A549 (cell line): ENCODE data around the gene RIMS4. TPM values are rescaled to one million over a fixed set of nuclear protein-coding genes. Genes with fewer than 3 reads are reported as not detected.

Source experiments
- ATAC-seq, 2 experiments: fragments of 200-7000 bp in 1 of 2; fragments of >200 bp in 1 of 2; cut with Nextera tagmentation in 1 of 2; cut with Tn5 transposase in 1 of 2; 3 replicates each; pipeline versions ENCODE4 v1.8.0 to v1.9.1; 2018 to 2020; ENCODE audit warnings: mild to moderate bottlenecking in 1 of 2, moderate library complexity in 1 of 2
- CTCF ChIA-PET: fragments of 300-600 bp; sonication (Branson Sonifier 250); formaldehyde crosslinking; extraction: SDS; loops from one replicate; lab custom pipeline; 2021; ENCODE audit warnings: antibody characterized with exemption, inconsistent platforms; lab: Yijun Ruan, JAX
- POLR2A ChIA-PET: fragments of 350-600 bp; formaldehyde crosslinking; extraction: SDS; loops from one replicate; lab custom pipeline; 2021; ENCODE audit warnings: antibody characterized with exemption, inconsistent platforms; lab: Yijun Ruan, JAX
- DNase-seq, 2 experiments: peaks; one replicate each; pipeline versions ENCODE4 v3.0.0 to v3.0.0-alpha.2; 2011 to 2016; ENCODE audit warnings: low read depth in 1 of 2, low spot score in 1 of 2
- FAIRE-seq: peaks from 2 replicates; lab custom pipeline; 2011; peaks lifted over from hg19 to GRCh38; lab: Jason Lieb, UNC
- H3K27ac ChIP-seq, 2 experiments: fragments of >200 bp; sonication (Bioruptor Twin); formaldehyde crosslinking; 3 replicates each; pipeline ENCODE4 v1.5.1; 2016 to 2017
- H3K4me1 ChIP-seq: fragments of >200 bp; sonication (Bioruptor Twin); formaldehyde crosslinking; 3 replicates; pipeline ENCODE4 v1.6.1; 2016
- H3K4me2 ChIP-seq: fragments of >200 bp; sonication (Bioruptor Twin); formaldehyde crosslinking; 3 replicates; pipeline ENCODE4 v1.6.1; 2016
- H3K4me3 ChIP-seq: fragments of >200 bp; sonication (Bioruptor Twin); formaldehyde crosslinking; 3 replicates; pipeline ENCODE4 v1.5.1; 2016
- H3K9me3 ChIP-seq: fragments of >200 bp; sonication (Bioruptor Twin); formaldehyde crosslinking; 3 replicates; pipeline ENCODE4 v1.6.1; 2016
- CHD2 ChIP-seq: fragments of 150-350 bp; IDR thresholded peaks from 2 replicates; pipeline ENCODE4 v1.6.1; 2014; ENCODE audit warnings: low read length; ENCODE audit not compliant: partially characterized antibody
- EHF ChIP-seq: fragments of 250-450 bp; sonication (Bioruptor Pico); IDR thresholded peaks from 2 replicates; pipeline ENCODE4 v1.5.0; 2020; ENCODE audit warnings: mild to moderate bottlenecking
- HDAC2 ChIP-seq: fragments of 200-600 bp; sonication (generic); IDR thresholded peaks from 2 replicates; pipeline ENCODE4 v1.6.1; 2016
- MAFK ChIP-seq: fragments of 450-650 bp; IDR thresholded peaks from 2 replicates; pipeline ENCODE4 v1.6.1; 2014; ENCODE audit not compliant: partially characterized antibody
- MAZ ChIP-seq: fragments of 150-350 bp; IDR thresholded peaks from 2 replicates; pipeline ENCODE4 v1.6.1; 2014; ENCODE audit warnings: antibody characterized with exemption, low read depth, low read length, borderline replicate concordance
- NFE2L2 ChIP-seq: fragments of 150-350 bp; conservative IDR thresholded peaks from 2 replicates; pipeline ENCODE4 v1.6.1; 2014; ENCODE audit warnings: low read length
- POLR2A ChIP-seq: IDR thresholded peaks from 2 replicates; pipeline ENCODE4 v1.6.1; 2012; ENCODE audit warnings: mild to moderate bottlenecking, low read length
- RAD21 ChIP-seq, 2 experiments: fragments of >200 bp in 1 of 2; sonication (Bioruptor Twin) in 1 of 2; formaldehyde crosslinking in 1 of 2; IDR thresholded peaks in 1 of 2; conservative IDR thresholded peaks in 1 of 2; 2 replicates in 1 of 2; 3 replicates in 1 of 2; pipeline ENCODE4 v1.6.1; 2012 to 2018; ENCODE audit warnings: inconsistent platforms in 1 of 2
- RNF2 ChIP-seq: fragments of 200-600 bp; sonication (generic); IDR thresholded peaks from 2 replicates; pipeline ENCODE4 v1.6.1; 2016; ENCODE audit warnings: low read depth, mild to moderate bottlenecking, antibody characterized with exemption, moderate library complexity, borderline replicate concordance
- SMC3 ChIP-seq: fragments of >200 bp; sonication (Bioruptor Twin); formaldehyde crosslinking; IDR thresholded peaks from 3 replicates; pipeline ENCODE4 v1.6.1; 2018; ENCODE audit warnings: inconsistent platforms
- TFCP2L1 ChIP-seq: fragments of 250-450 bp; sonication (Bioruptor Pico); IDR thresholded peaks from 2 replicates; pipeline ENCODE4 v1.5.0; 2021; ENCODE audit warnings: mild to moderate bottlenecking
- TP53 ChIP-seq: fragments of 250-450 bp; sonication (Bioruptor Pico); IDR thresholded peaks from 2 replicates; pipeline ENCODE4 v1.5.0; 2021; ENCODE audit warnings: mild to moderate bottlenecking, moderate library complexity
- ZNF302 ChIP-seq: fragments of 250-450 bp; sonication (Bioruptor Pico); IDR thresholded peaks from 2 replicates; pipeline ENCODE4 v1.9.0; 2021; ENCODE audit warnings: inconsistent platforms, mild to moderate bottlenecking, moderate library complexity
- WGBS: methylation state at CpG from one replicate; pipeline ENCODE4 v1.1.6; 2017; ENCODE audit errors: missing lambda C conversion rate; 5-methylcytosine and 5-hydroxymethylcytosine counted together
- polyA plus RNA-seq, 4 experiments: library from polyadenylated mRNA; depleted of rRNA in 3 of 4; stranded (reverse); fragments of >200 nt; fragmentation: RNase III in 1 of 4; extraction: RNeasy Plus Mini Kit Qiagen cat#74134 plus additional on column Dnase treatment in 1 of 4; gene quantifications; 2 replicates in 3 of 4; 3 replicates in 1 of 4; pipeline ENCODE4 v1.2.3, GENCODE V29; 2011 to 2017
- TF ChIP-seq, protein P1 (sequence below): fragments of 200-600 bp; sonication (generic); IDR thresholded peaks from 2 replicates; pipeline ENCODE4 v1.6.1; 2016; ENCODE audit warnings: antibody characterized with exemption, mild to moderate bottlenecking, moderate library complexity
- TF ChIP-seq, protein P2 (sequence below): fragments of 150-350 bp; IDR thresholded peaks from 2 replicates; pipeline ENCODE4 v1.6.1; 2014; ENCODE audit warnings: low read depth, mild to moderate bottlenecking, low read length
- TF ChIP-seq, protein P3 (sequence below): fragments of >200 bp; sonication (Bioruptor Twin); formaldehyde crosslinking; IDR thresholded peaks from 3 replicates; pipeline ENCODE4 v1.6.1; 2016
- TF ChIP-seq, protein P4 (sequence below): fragments of 250-450 bp; sonication (Bioruptor Pico); IDR thresholded peaks from 2 replicates; pipeline ENCODE4 v1.5.0; 2021; ENCODE audit warnings: mild to moderate bottlenecking, moderate library complexity, borderline replicate concordance
- TF ChIP-seq, protein P5 (sequence below): fragments of >200 bp; sonication (Bioruptor Twin); formaldehyde crosslinking; IDR thresholded peaks from 2 replicates; pipeline ENCODE4 v1.6.1; 2016

The RIMS4 gene
- polyA plus RNA-seq, 2 of the 4 experiments (the other 2 are of a cell fraction): 0.39 to 1.3 TPM

DNA sequence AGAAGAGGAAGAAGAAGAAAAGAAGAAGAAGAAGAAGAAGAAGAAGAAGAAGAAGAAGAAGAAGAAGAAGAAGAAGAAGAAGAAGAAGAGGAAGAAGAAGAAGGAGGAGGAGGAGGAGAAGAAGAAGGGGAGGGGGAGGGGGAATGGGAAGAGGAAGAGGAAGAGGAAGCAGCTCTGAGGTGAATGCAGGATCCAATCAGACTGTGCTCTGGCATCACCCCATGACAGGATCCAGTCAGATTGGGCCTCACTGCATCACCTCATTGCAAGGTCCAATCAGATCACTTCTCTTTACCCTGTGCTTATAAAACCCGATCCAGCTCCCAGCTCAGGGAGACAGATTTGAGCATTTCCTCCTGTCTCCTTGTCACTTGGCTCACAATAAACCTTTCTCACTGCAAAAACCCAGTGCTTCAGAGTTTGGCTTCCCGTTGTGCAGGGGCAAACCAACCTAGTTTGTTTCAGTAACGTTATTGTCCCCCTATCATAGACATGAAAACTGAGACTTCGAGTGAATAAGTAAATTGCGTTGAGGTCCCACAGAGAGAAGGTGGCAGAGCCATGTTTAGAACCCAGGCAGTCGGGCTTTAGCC lies 46.6 kb upstream of the RIMS4 start (continued):
- TF ChIP-seq, protein P1, sequence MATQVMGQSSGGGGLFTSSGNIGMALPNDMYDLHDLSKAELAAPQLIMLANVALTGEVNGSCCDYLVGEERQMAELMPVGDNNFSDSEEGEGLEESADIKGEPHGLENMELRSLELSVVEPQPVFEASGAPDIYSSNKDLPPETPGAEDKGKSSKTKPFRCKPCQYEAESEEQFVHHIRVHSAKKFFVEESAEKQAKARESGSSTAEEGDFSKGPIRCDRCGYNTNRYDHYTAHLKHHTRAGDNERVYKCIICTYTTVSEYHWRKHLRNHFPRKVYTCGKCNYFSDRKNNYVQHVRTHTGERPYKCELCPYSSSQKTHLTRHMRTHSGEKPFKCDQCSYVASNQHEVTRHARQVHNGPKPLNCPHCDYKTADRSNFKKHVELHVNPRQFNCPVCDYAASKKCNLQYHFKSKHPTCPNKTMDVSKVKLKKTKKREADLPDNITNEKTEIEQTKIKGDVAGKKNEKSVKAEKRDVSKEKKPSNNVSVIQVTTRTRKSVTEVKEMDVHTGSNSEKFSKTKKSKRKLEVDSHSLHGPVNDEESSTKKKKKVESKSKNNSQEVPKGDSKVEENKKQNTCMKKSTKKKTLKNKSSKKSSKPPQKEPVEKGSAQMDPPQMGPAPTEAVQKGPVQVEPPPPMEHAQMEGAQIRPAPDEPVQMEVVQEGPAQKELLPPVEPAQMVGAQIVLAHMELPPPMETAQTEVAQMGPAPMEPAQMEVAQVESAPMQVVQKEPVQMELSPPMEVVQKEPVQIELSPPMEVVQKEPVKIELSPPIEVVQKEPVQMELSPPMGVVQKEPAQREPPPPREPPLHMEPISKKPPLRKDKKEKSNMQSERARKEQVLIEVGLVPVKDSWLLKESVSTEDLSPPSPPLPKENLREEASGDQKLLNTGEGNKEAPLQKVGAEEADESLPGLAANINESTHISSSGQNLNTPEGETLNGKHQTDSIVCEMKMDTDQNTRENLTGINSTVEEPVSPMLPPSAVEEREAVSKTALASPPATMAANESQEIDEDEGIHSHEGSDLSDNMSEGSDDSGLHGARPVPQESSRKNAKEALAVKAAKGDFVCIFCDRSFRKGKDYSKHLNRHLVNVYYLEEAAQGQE: no peak
- TF ChIP-seq, protein P2, sequence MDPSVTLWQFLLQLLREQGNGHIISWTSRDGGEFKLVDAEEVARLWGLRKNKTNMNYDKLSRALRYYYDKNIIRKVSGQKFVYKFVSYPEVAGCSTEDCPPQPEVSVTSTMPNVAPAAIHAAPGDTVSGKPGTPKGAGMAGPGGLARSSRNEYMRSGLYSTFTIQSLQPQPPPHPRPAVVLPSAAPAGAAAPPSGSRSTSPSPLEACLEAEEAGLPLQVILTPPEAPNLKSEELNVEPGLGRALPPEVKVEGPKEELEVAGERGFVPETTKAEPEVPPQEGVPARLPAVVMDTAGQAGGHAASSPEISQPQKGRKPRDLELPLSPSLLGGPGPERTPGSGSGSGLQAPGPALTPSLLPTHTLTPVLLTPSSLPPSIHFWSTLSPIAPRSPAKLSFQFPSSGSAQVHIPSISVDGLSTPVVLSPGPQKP: no peak
- TF ChIP-seq POLR2A (no peak), HDAC2 (no peak), ZNF302 (CRISPR knock-in tag) (no peak), MAZ (no peak), SMC3 (no peak)
- TF ChIP-seq, protein P3, sequence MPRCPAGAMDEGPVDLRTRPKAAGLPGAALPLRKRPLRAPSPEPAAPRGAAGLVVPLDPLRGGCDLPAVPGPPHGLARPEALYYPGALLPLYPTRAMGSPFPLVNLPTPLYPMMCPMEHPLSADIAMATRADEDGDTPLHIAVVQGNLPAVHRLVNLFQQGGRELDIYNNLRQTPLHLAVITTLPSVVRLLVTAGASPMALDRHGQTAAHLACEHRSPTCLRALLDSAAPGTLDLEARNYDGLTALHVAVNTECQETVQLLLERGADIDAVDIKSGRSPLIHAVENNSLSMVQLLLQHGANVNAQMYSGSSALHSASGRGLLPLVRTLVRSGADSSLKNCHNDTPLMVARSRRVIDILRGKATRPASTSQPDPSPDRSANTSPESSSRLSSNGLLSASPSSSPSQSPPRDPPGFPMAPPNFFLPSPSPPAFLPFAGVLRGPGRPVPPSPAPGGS: no peak
- TF ChIP-seq, all 56 proteins: peak for 0

DNA sequence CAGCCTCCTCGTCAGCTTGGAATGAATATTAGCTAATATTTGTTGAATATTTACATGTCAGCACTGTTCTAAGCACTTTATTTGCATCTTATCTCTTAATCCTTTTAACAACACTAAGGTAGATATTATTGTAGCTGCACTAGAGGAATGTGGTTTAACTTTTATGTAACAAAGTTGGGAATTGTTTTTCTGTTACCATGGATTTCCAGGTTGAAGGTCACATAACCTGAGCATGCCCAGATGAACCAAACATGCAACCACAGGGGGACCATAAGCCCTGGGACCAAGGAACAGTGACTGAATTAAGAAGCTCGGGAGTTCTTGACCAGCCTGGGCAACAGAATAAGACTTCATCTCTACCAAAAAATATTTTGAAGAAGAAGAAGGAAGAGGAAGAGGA lies 46.1 kb upstream of the RIMS4 start:
- CTCF ChIA-PET: interaction anchor here (0.6 to 1.6 kb wide), 5 partner anchors 9 to 106 kb away, joined by 3 to 5 read pairs (median 4); no protein-coding TSS in a partner anchor

More for the DNA sequence above, 46.1 kb upstream of the RIMS4 start:
- Histone ChIP-seq H3K4me3 (no peak overlapping the region), H3K4me2 (no peak overlapping the region), H3K9me3 (no peaks in the 10 kb centered on the region), H3K4me1 (peaks cover 3% of the 10 kb centered on the region; the same call in 2 of the 3 replicates)
- DNase-seq (no peak), FAIRE-seq (no peak)
- POLR2A ChIA-PET: no interaction called here
- WGBS: 48% methylated on average over 2 of the region's 2 CpGs
- no peak for TF ChIP-seq CHD2
- TF ChIP-seq, protein P4, sequence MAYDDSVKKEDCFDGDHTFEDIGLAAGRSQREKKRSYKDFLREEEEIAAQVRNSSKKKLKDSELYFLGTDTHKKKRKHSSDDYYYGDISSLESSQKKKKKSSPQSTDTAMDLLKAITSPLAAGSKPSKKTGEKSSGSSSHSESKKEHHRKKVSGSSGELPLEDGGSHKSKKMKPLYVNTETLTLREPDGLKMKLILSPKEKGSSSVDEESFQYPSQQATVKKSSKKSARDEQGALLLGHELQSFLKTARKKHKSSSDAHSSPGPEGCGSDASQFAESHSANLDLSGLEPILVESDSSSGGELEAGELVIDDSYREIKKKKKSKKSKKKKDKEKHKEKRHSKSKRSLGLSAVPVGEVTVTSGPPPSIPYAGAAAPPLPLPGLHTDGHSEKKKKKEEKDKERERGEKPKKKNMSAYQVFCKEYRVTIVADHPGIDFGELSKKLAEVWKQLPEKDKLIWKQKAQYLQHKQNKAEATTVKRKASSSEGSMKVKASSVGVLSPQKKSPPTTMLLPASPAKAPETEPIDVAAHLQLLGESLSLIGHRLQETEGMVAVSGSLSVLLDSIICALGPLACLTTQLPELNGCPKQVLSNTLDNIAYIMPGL (CRISPR knock-in tag): no peak
- TF ChIP-seq TP53: no peak
- TF ChIP-seq RAD21 (conservative IDR thresholded peaks at IDR 0.05 in 1 of 2, IDR thresholded peaks at IDR 0.05 in 1 of 2): no peak
- TF ChIP-seq MAZ: no peak
- no peak for TF ChIP-seq TFCP2L1 (CRISPR knock-in tag)
- no peak for TF ChIP-seq RNF2
- TF ChIP-seq, protein P5, sequence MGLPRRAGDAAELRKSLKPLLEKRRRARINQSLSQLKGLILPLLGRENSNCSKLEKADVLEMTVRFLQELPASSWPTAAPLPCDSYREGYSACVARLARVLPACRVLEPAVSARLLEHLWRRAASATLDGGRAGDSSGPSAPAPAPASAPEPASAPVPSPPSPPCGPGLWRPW: no peak
- TF ChIP-seq EHF (CRISPR knock-in tag): no peak
- no peak for TF ChIP-seq HDAC2
- no peak for TF ChIP-seq MAFK
- TF ChIP-seq, protein P3: no peak
- no peak for TF ChIP-seq NFE2L2
- TF ChIP-seq, all 56 proteins: peak for 0
- H3K27ac ChIP-seq: no peak overlapping the region
- ATAC-seq: no peak
